Endothelial cell of umbilical vein (primary cell): Measurements from ENCODE around the gene TTC27.

Experiments used
- EZH2 ChIP-seq: IDR thresholded peaks from 2 replicates; pipeline ENCODE4 v1.6.1; 2012; ENCODE audit warnings: borderline replicate concordance, low read depth, mild to moderate bottlenecking, moderate library complexity, low read length, inconsistent platforms; ENCODE audit not compliant: severe bottlenecking
- GATA2 ChIP-seq: IDR thresholded peaks from 2 replicates; pipeline ENCODE4 v1.7.0; 2011; ENCODE audit warnings: low read depth, mild to moderate bottlenecking, moderate library complexity, mixed read lengths, low read length; ENCODE audit not compliant: insufficient read length, insufficient read depth
- JUN ChIP-seq: IDR thresholded peaks from 2 replicates; pipeline ENCODE4 v1.6.1; 2011; ENCODE audit warnings: borderline replicate concordance, low read depth; ENCODE audit not compliant: insufficient read length, insufficient read depth
- MAX ChIP-seq: IDR thresholded peaks from 2 replicates; pipeline ENCODE4 v1.6.1; 2011; ENCODE audit not compliant: insufficient read depth, insufficient read length
- MYC ChIP-seq: IDR thresholded peaks from one replicate; pipeline ENCODE4 v1.6.1; 2011; ENCODE audit warnings: mild to moderate bottlenecking, low read depth, low read length
- POLR2A ChIP-seq: IDR thresholded peaks from 2 replicates; pipeline ENCODE4 v1.6.1; 2012; ENCODE audit warnings: low read depth, mild to moderate bottlenecking, control low read depth, low read length
- POLR2AphosphoS5 ChIP-seq: IDR thresholded peaks from 2 replicates; pipeline ENCODE4 v1.6.1; 2012; ENCODE audit warnings: low read depth, mild to moderate bottlenecking, control low read depth, low read length, moderate library complexity; ENCODE audit not compliant: insufficient read depth
- TF ChIP-seq, protein P1 (sequence below), 2 donors: IDR thresholded peaks; 1 replicate in 1 of 2; 2 replicates in 1 of 2; pipeline ENCODE4 v1.5.1; 2011; ENCODE audit warnings: low read length in 2 of 2, mild to moderate bottlenecking in 2 of 2, moderate library complexity in 2 of 2, control low read depth in 1 of 2, inconsistent platforms in 1 of 2, low read depth in 1 of 2; ENCODE audit not compliant: insufficient read depth in 1 of 2; ENCODE audit errors: extremely low read depth in 1 of 2

DNA sequence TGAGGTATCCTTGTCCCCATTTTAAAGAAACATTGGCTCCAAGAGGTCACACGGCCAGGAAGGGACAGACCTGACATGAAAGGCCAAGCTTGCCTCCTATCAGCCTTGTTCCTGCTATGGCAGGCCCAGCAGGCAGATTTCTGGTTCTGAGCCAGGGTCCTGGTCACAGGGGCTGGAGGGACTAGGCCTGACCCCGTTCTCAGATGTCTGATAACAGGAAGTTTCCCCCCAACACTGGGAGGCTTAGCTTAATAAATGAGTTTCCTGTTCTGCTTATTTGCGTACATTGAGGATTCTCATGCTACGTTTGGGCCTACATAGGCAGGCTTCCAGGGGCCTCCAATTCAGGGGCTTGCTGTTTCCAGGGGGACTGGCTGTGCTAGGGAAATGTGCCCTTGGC is 211.1 kb downstream of the TTC27 start:
- no peak for TF ChIP-seq POLR2AphosphoS5
- no peak for TF ChIP-seq POLR2A
- TF ChIP-seq, protein P1, sequence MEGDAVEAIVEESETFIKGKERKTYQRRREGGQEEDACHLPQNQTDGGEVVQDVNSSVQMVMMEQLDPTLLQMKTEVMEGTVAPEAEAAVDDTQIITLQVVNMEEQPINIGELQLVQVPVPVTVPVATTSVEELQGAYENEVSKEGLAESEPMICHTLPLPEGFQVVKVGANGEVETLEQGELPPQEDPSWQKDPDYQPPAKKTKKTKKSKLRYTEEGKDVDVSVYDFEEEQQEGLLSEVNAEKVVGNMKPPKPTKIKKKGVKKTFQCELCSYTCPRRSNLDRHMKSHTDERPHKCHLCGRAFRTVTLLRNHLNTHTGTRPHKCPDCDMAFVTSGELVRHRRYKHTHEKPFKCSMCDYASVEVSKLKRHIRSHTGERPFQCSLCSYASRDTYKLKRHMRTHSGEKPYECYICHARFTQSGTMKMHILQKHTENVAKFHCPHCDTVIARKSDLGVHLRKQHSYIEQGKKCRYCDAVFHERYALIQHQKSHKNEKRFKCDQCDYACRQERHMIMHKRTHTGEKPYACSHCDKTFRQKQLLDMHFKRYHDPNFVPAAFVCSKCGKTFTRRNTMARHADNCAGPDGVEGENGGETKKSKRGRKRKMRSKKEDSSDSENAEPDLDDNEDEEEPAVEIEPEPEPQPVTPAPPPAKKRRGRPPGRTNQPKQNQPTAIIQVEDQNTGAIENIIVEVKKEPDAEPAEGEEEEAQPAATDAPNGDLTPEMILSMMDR (IDR thresholded peaks at IDR 0.05; ENCODE audit: extremely low read depth in 1 of 2, insufficient read depth in 1 of 2, low read depth in 1 of 2, low read length in 2 of 2): no peak
- TF ChIP-seq MAX: no peak
- no peak for TF ChIP-seq EZH2
- no peak for TF ChIP-seq GATA2
- no peak for TF ChIP-seq JUN
- TF ChIP-seq MYC: no peak
